Neural cell (in vitro differentiated cells): Measurements from ENCODE around the gene TNNI3. TPM values are rescaled to one million over a fixed set of nuclear protein-coding genes. Genes with fewer than 3 reads are reported as not detected.
A peak's percentile ranks its signal among the peaks of the same experiment; 100 is the strongest.

Source experiments
- H2AFZ ChIP-seq: fragments of 200-600, 300-800 bp; sonication (generic), shearing (Covaris generic); 2 replicates; pipeline ENCODE4 v1.6.0; 2014; ENCODE audit warnings: low read depth, mild to moderate bottlenecking, antibody characterized with exemption, low read length, moderate library complexity
- H3F3A ChIP-seq: fragments of 200-600 bp; shearing (Covaris generic); 2 replicates; pipeline ENCODE4 v1.6.1; 2016; ENCODE audit warnings: mild to moderate bottlenecking, moderate library complexity, mixed read lengths, antibody characterized with exemption, low read length; ENCODE audit not compliant: insufficient read depth, poor library complexity, severe bottlenecking
- H3K27ac ChIP-seq: fragments of 200-600, 300-800 bp; sonication (generic), shearing (Covaris generic); 2 replicates; pipeline ENCODE4 v1.5.1; 2014; ENCODE audit warnings: mild to moderate bottlenecking, low read length, moderate library complexity
- H3K27me3 ChIP-seq: fragments of 300-800, 200-600 bp; sonication (generic), shearing (Covaris generic); 2 replicates; pipeline ENCODE4 v1.6.0; 2014; ENCODE audit warnings: mild to moderate bottlenecking, low read depth, low read length, moderate library complexity; ENCODE audit not compliant: insufficient read depth
- H3K36me3 ChIP-seq: fragments of 300-800, 200-600 bp; sonication (generic), shearing (Covaris generic); 2 replicates; pipeline ENCODE4 v1.5.1; 2014; ENCODE audit warnings: mild to moderate bottlenecking, antibody characterized with exemption, low read length, moderate library complexity; ENCODE audit not compliant: insufficient read depth
- H3K4me2 ChIP-seq: fragments of 300-800, 200-600 bp; sonication (generic), shearing (Covaris generic); 2 replicates; pipeline ENCODE4 v1.6.0; 2014; ENCODE audit warnings: mild to moderate bottlenecking, low read length
- H3K4me3 ChIP-seq: fragments of 300-800, 200-600 bp; sonication (generic), shearing (Covaris generic); 2 replicates; pipeline ENCODE4 v1.5.1; 2014; ENCODE audit warnings: mild to moderate bottlenecking, low read length, moderate library complexity
- H3K79me2 ChIP-seq: fragments of 200-600 bp; shearing (Covaris generic); replicated peaks from 2 replicates; pipeline ENCODE4 v1.6.0; 2014; ENCODE audit warnings: mild to moderate bottlenecking, low read length, moderate library complexity; ENCODE audit not compliant: insufficient read depth
- H3K9ac ChIP-seq: fragments of 300-800, 200-600 bp; sonication (generic), shearing (Covaris generic); 2 replicates; pipeline ENCODE4 v1.6.1; 2016; ENCODE audit warnings: mild to moderate bottlenecking, low read length, mixed read lengths
- H3K9me2 ChIP-seq: fragments of 200-600 bp; shearing (Covaris generic); 2 replicates; pipeline ENCODE4 v1.6.1; 2016; ENCODE audit warnings: mild to moderate bottlenecking, low read length, mixed read lengths; ENCODE audit not compliant: insufficient read depth
- H3K9me3 ChIP-seq: fragments of 200-600, 300-800 bp; sonication (generic), shearing (Covaris generic); 2 replicates; pipeline ENCODE4 v1.6.1; 2016; ENCODE audit warnings: mild to moderate bottlenecking, mixed run types, low read length, moderate library complexity, mixed read lengths
- H4K20me1 ChIP-seq: fragments of 200-600 bp; shearing (Covaris generic); 2 replicates; pipeline ENCODE4 v1.6.1; 2016; ENCODE audit warnings: mild to moderate bottlenecking, mixed run types; ENCODE audit not compliant: insufficient read depth
- CTCF ChIP-seq: fragments of 450-650 bp; IDR thresholded peaks from 2 replicates; pipeline ENCODE4 v1.5.1; 2014; ENCODE audit warnings: antibody characterized with exemption, mild to moderate bottlenecking, moderate library complexity; ENCODE audit not compliant: poor library complexity, severe bottlenecking
- EP300 ChIP-seq: fragments of 450-650 bp; conservative IDR thresholded peaks from 2 replicates; pipeline ENCODE4 v1.6.1; 2014; ENCODE audit warnings: antibody characterized with exemption, mild to moderate bottlenecking, moderate library complexity; ENCODE audit not compliant: poor library complexity, severe bottlenecking
- EZH2 ChIP-seq: fragments of 200-600, 300-800 bp; shearing (Covaris generic), sonication (generic); IDR thresholded peaks from 2 replicates; pipeline ENCODE4 v1.6.1; 2014; ENCODE audit warnings: antibody characterized with exemption, low read length, borderline replicate concordance, mild to moderate bottlenecking; ENCODE audit not compliant: insufficient read depth, poor library complexity, severe bottlenecking
- MXI1 ChIP-seq: fragments of 450-650 bp; conservative IDR thresholded peaks from 2 replicates; pipeline ENCODE4 v1.6.1; 2014; ENCODE audit warnings: antibody characterized with exemption, mild to moderate bottlenecking; ENCODE audit not compliant: poor library complexity, severe bottlenecking
- POLR2AphosphoS5 ChIP-seq: IDR thresholded peaks from 2 replicates; pipeline ENCODE4 v1.6.1; 2012
- RAD21 ChIP-seq: fragments of 450-650 bp; conservative IDR thresholded peaks from 2 replicates; pipeline ENCODE4 v1.6.1; 2014; ENCODE audit warnings: antibody characterized with exemption, mild to moderate bottlenecking, moderate library complexity
- REST ChIP-seq: IDR thresholded peaks from 2 replicates; pipeline ENCODE4 v1.6.1; 2012; ENCODE audit warnings: borderline replicate concordance
- SMC3 ChIP-seq: fragments of 450-650 bp; conservative IDR thresholded peaks from 2 replicates; pipeline ENCODE4 v1.6.1; 2014; ENCODE audit warnings: antibody characterized with exemption, mild to moderate bottlenecking, moderate library complexity; ENCODE audit not compliant: poor library complexity
- TAF1 ChIP-seq: IDR thresholded peaks from 2 replicates; pipeline ENCODE4 v1.6.1; 2012; ENCODE audit warnings: low read depth
- polyA plus RNA-seq: library from polyadenylated mRNA; depleted of rRNA; stranded (reverse); fragments of >200 nt; gene quantifications from 2 replicates; pipeline ENCODE4 v1.2.3, GENCODE V29; 2014

TNNI3 gene
- polyA plus RNA-seq, 1 donor from 2014 or later = 22.5 TPM

GRCh38 chr19:55112777-55113569 lies 44.6 kb downstream of the TNNI3 start:
- Histone ChIP-seq H3K27ac (no peak overlapping the region), H3K9ac (no peak overlapping the region), H4K20me1 (peaks cover 9% of the 10 kb centered on the region), H3K4me3 (peak overlapping the region; percentile 17), H2AFZ (no peak overlapping the region), H3K36me3 (no peaks in the 10 kb centered on the region), H3F3A (no peaks in the 10 kb centered on the region), H3K9me3 (no peaks in the 10 kb centered on the region), H3K4me2 (no peak overlapping the region), H3K27me3 (no peaks in the 10 kb centered on the region), H3K79me2 (peaks cover 46% of the 10 kb centered on the region), H3K9me2 (no peaks in the 10 kb centered on the region)
- TF ChIP-seq REST = no peak
- TF ChIP-seq EP300 = no peak
- no peak for TF ChIP-seq SMC3
- TF ChIP-seq TAF1 = no peak
- TF ChIP-seq RAD21 = no peak
- no peak for TF ChIP-seq POLR2AphosphoS5
- no peak for TF ChIP-seq EZH2
- no peak for TF ChIP-seq CTCF
- no peak for TF ChIP-seq MXI1

- no peaks in the 10 kb centered on the region for H3K9me3 ChIP-seq
- no peak overlapping the region for H3K27ac ChIP-seq
- no peak overlapping the region for H3K4me2 ChIP-seq
- H3K9me2 ChIP-seq = no peaks in the 10 kb centered on the region
- peaks cover 9% of the 10 kb centered on the region for H4K20me1 ChIP-seq
- H3K4me3 ChIP-seq = no peak overlapping the region
- H2AFZ ChIP-seq = no peak overlapping the region
- no peaks in the 10 kb centered on the region for H3K27me3 ChIP-seq
- H3K9ac ChIP-seq = no peak overlapping the region
- TF ChIP-seq SMC3 (no peak), REST (no peak), EZH2 (no peak), CTCF (no peak), POLR2AphosphoS5 (no peak), MXI1 (no peak), RAD21 (no peak), TAF1 (no peak), EP300 (no peak)
- H3K79me2 ChIP-seq = peaks cover 46% of the 10 kb centered on the region
- no peaks in the 10 kb centered on the region for H3F3A ChIP-seq
- no peaks in the 10 kb centered on the region for H3K36me3 ChIP-seq
These were observed 45.2 kb downstream of the TNNI3 start for GRCh38 chr19:55112246-55112776.
